Stimulated activated CD8-positive, alpha-beta memory T cell treated with anti-CD3 and anti-CD28 coated beads, Interleukin-15, amount 100 ng/mL, for 48 hours (primary cell): Measurements from ENCODE around the gene TGM4.
"Not testable (repeated sequence)": the region's sequence is repeated elsewhere in the genome, so short reads cannot be mapped to it uniquely, and the experiment has no call there.

ENCODE experiments used
- DNase-seq, 2 donors: peaks; one replicate each; pipeline ENCODE4 v3.0.0-alpha.2; 2020; ENCODE audit warnings: low read depth in 2 of 2

TGM4 gene

DNA sequence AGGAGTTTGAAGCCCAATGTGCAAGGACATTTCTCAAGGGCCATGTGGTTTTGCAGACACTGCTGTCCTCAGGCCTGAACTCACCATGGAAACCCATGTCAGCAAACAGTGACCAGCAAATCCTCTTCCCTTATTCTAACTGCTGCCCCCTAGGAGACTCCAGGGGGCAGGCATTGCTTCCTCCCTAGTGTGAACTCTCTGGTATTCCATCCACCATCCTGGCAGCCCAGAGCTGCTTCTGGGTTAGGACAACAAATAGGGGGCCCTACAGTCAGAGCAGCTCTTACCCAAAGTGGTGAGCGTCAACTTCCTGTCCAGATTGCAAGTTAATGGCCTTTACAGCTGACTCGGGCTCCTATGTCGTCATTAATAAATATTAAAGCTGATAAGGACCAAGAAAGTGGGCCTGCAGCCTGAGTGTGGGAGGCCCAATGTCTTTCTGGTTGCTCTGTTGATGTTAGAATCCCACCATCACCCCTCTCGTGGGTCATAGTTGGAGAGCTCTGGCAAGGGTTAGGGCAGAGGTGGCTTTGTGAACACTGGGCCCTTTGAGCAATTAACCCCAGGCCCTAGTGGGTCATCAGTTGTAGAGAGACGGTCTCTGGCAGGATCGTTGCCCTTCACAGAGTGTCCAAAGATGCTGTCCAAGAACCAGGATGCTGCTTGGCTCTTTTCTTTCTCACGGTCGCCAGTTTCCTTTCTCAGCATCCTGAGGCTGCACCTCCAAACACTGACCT lies 41.5 kb downstream of the TGM4 start:
- no peak for DNase-seq

DNA sequence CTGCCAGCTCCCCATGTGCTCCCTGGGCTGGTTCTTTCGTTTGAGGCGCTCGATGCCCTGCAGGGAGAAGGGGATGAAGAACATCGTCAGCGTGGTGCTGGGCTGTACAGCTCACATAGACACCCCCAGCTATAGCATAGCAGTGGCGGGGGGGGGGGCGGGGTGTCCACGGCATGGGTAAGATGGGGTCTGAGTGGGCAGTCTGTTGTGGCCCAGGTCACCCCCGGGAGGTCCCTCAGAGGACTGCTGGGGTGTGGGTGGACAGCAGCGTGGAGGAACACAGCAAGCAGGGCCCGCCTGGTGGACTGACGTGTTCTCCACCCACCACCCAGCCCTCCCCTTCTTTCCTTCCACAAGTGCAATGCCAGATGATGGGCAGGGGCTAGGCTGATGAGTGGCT lies 43.7 kb downstream of the TGM4 start:
- no peak for DNase-seq

GRCh38 chr3:44918581-44918980 lies 44.2 kb downstream of the TGM4 start:
- DNase-seq = no peak

GRCh38 chr3:44920081-44920480 lies 45.7 kb downstream of the TGM4 start:
- no peak for DNase-seq

GRCh38 chr3:44923632-44924456 lies 49.4 kb downstream of the TGM4 start:
- no peak for DNase-seq

DNA sequence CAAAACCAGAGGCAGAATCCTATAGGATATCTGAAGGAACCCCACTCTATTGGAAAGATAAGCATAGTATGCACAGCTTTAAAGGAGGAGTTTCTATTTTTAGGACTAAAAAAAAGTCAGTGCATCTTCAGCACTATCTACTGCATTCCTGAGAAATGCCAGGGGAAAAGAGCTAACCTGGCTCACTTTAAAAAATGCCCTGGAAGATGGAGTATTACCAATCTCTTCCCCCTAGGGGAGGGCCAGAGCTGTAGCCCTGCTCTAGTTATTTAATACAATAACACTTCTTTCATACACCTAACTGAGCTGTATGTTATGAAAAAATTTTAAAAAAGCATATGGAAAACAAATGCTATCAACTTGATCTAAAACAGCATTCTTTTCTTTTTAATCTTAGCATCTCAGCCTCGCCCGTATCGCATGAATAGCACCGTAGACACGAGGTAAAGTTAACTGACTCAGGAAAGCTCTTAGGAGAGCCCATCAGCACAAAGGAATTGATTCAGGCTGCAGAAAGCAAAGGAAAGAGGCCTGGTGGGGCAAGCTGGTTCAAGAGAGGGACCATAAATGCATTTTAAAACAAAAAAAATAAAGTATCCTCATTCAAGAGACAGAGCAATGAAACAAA lies 50.2 kb downstream of the TGM4 start:
- DNase-seq = no peak

GRCh38 chr3:44926172-44926571 lies 51.8 kb downstream of the TGM4 start:
- no peak for DNase-seq

DNA sequence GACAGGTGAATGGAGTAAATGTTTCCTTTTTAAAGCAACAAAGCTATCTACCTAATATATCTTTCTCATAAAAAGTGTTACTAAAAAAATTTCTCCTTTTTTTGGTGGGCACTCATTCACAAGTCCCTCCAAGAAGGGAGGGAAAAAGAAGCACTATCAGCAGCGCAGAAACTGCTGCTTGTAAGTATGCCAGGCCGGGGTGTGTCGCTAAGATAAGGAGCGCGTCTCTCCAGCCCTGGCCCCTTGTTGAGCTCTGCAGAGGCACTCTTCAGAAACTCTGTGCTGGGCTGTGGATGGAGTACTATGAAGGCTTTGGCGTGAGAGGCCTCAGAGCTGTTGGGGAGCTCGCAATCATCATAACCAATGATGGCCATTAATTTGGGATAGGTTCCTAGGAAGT lies 52.5 kb downstream of the TGM4 start:
- no peak for DNase-seq

DNA sequence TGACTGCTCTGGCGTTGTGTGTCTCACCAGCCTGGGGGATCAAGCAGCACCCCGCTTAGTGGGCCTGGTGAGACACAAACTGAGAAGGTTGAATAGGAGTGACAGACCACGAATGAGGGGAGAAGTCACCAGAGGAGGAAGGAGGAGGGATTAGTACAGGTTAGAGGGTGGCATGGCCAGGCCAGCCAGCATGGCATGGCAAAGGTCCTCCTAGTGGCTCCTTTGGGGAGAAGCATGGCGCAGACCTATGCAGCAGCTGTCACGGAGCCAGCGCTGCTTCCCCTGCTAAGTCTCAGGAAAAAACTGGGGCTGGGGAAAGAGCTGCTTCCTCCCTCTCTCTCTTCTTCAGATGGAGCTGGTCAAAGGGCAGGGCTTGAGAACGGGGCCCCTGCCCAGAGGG lies 53.0 kb downstream of the TGM4 start:
- no peak for DNase-seq

DNA sequence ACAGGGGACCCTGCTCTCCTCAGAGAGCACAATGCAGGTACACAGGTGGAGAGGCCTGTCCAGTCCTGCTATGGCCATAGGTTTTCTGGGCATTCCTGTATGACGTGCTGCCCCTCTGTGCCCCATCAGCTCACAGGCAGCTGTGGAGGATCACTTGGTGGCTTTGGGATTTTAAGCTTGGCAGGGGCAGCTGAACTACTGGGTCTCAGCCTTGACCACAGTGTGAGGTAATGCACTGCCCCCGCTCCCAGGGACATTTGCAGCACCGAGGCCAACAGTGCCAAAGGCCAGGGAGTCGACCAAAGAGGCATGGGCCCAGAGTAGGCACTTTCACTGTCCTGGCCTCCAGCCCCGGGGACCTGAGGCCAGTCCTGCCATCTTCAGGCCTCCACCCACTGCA lies 55.4 kb downstream of the TGM4 start:
- no peak for DNase-seq

- DNase-seq = no peak
These were observed 56.5 kb downstream of the TGM4 start for GRCh38 chr3:44930911-44931310.

DNA sequence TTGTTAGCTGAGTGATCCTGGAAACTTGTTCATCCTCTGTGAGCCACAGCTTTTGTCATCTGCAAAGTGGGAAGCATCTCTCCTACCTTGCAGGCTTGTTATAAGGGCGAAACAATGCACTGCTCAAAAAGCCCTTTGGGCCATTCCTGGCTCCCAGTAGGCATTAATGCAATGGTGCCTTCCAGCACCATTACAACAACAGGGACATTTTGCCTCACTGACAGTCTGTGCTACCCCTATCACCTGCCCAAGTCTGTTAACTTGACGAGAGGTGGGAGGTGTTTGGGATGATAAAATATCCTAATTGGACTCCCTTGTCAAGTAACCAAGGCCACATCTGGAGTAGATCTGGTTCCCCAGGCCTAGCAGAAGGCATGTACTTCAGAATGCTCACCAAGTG lies 57.4 kb downstream of the TGM4 start:
- DNase-seq = no peak

- DNase-seq = no peak
These were observed 57.9 kb downstream of the TGM4 start for GRCh38 chr3:44932271-44932670.

DNA sequence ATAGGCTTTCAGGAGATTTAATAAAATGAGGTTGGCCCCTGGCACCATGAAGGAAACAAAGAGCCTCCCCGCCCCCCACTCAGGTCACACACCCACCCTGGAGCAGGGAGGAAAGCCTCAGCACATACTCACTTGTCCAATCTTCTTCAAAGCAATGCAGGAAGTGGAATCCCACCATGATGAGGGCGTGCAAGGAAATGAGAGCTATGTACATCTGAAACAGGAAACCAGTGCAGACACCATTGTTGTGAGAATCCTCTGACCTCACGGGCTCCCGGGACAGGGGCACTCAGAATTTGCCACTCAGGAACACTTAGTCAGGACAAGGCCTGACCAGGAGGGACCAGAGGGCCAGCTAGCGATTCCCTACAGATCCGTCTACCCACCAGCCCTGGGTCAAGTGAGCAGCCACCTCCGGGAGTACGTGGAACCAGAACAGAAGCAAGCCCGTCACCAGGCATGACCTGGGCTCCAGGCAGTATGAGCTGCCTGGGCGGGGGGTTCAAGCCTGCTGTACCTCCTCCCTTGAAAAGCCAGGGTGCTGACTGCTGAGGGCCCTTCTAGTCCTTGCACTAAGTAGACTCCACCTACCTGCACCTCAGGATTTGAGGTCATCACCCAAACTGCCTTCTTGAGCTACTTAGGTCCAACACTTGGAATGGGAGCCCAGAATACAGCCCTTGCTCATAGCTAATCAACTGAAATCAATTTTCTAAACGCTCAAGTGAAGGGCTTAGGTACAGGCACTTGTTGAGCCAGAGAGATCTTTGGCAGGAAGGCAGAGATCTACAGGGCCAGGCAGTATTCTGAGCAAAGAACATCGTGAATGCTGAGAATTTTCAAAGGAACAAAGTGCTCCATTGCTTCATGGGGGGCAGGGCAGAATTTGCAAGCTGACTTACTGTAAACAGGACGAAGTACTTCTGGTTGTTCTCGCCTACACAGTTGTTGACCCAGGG lies 58.9 kb downstream of the TGM4 start:
- no peak for DNase-seq

DNA sequence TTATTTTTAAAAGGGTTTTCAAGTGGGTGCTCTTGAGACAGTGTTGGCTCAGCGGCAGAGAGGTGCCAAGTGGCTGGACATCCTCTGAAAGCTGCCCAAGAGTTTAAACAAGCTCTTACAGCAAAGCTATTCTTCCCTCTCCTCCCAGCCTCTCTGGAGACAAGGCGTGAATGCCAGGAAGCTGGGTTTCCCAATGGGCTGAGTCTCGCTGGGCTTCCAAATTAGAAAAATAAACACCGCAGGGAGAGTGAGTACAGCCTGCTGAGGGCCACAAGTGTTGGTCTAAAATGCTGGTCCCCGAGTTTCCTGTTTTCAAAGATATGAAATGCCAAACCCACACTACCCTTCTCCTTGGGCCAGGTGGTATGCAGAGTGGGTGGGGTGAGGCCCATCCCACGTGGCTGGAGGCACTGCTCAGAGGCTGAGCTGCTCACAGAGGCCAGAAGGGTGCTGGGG lies 65.2 kb downstream of the TGM4 start:
- DNase-seq = no peak

- DNase-seq = no peak
These were observed 68.0 kb downstream of the TGM4 start for GRCh38 chr3:44942202-44942921.

DNA sequence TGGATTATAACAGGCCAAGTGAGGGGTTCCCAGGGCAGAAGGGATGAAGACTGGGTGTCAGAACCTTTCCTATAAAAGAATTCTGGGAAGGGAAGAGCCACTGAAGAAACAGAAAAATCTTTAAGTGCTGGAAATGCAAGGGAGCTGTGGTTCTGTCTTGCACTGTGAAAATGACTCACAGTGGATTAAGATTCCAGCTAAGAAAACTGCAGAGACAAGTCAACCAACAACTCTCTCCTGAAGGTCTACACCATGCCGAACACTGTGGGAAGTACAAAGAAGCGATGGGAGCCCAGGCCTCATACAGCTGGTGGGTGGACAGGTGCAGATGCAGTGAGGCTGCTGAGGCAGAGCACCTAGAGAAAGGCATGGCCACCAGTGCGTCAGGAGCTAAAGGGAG lies 73.8 kb downstream of the TGM4 start:
- DNase-seq = no peak

- not testable (repeated sequence) for DNase-seq
These were observed 75.4 kb downstream of the TGM4 start for GRCh38 chr3:44949770-44950169.

DNA sequence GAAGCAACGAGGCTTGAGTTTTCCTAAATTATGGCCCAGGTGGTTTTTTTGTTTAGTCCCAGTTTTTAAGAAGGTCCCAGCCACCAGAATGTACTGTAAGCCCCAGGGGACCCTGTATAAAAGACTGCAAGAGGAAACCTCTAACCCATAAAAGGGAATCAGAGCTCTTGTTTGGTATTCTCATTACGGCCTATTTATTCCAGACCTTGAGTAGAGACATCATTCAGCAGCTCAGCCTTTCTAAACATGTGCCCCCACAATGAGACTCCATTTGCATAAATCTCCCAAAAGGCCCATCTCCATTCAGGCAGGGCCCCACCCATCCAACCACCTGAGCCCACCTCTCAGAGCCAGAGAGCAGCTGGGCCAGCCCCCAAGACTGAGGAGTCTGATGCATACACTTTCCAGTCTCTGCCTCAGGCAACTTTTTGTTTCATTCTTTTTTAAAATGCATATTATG lies 75.9 kb downstream of the TGM4 start:
- no peak for DNase-seq

GRCh38 chr3:44952689-44953088 lies 78.3 kb downstream of the TGM4 start:
- no peak for DNase-seq

GRCh38 chr3:44954304-44954703 lies 79.9 kb downstream of the TGM4 start:
- DNase-seq = no peak
